22Rv1 (cell line): ENCODE data around the gene CDKL1.

ENCODE experiments used
- ZFX ChIP-seq: fragments of 450-650 bp; IDR thresholded peaks from 2 replicates; pipeline ENCODE4 v1.6.1; 2017; ENCODE audit warnings: antibody characterized with exemption, borderline replicate concordance
- TF ChIP-seq, protein P1 (sequence below): fragments of 450-650 bp; IDR thresholded peaks from 2 replicates; pipeline ENCODE4 v1.5.1; 2017; ENCODE audit warnings: mild to moderate bottlenecking

DNA sequence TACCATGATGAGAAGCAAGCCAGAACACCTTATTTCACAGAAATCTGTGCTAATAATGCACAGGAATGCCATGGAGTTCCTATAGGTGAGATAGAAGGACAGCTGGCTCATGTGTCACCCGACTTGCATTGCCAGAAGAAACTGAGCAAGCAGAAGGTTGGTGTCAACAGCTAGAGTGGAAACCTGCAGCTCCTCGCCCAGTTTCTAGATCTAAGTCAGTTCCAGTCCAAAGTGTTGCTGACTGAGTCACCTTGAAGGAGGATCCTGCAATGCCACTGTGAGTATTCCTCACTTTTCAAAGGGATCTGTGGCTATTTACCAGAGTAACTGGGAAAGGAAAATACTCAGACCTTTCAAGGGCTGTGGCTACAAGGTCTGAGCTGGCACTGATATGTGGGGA is 17.1 kb downstream of the CDKL1 start:
- TF ChIP-seq, protein P1, sequence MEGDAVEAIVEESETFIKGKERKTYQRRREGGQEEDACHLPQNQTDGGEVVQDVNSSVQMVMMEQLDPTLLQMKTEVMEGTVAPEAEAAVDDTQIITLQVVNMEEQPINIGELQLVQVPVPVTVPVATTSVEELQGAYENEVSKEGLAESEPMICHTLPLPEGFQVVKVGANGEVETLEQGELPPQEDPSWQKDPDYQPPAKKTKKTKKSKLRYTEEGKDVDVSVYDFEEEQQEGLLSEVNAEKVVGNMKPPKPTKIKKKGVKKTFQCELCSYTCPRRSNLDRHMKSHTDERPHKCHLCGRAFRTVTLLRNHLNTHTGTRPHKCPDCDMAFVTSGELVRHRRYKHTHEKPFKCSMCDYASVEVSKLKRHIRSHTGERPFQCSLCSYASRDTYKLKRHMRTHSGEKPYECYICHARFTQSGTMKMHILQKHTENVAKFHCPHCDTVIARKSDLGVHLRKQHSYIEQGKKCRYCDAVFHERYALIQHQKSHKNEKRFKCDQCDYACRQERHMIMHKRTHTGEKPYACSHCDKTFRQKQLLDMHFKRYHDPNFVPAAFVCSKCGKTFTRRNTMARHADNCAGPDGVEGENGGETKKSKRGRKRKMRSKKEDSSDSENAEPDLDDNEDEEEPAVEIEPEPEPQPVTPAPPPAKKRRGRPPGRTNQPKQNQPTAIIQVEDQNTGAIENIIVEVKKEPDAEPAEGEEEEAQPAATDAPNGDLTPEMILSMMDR = no peak
- no peak for TF ChIP-seq ZFX
